Adrenal gland (tissue), 12 donors: ENCODE data around the gene CHRM5. TPM values are rescaled to one million over a fixed set of nuclear protein-coding genes. Genes with fewer than 3 reads are reported as not detected.

Source experiments
- DNase-seq, 7 donors: peaks; one replicate each; pipeline ENCODE4 v3.0.0-alpha.2; 2019 to 2020
- H3K27ac ChIP-seq, 5 donors: fragments of 200-600 bp; sonication (generic) in 4 of 5; 1 replicate in 3 of 5; 2 replicates in 2 of 5; pipeline versions ENCODE4 v1.5.1 to v1.8.0; 2016 to 2020; ENCODE audit warnings: mild to moderate bottlenecking in 1 of 5
- H3K27me3 ChIP-seq: fragments of 200-600 bp; 2 replicates; pipeline ENCODE4 v1.8.0; 2021
- H3K36me3 ChIP-seq, 2 donors: fragments of 200-600 bp; replicated peaks in 1 of 2; 1 replicate in 1 of 2; 2 replicates in 1 of 2; pipeline versions ENCODE4 v1.5.1 to v1.8.0; 2018 to 2022
- H3K4me1 ChIP-seq, 2 donors: fragments of 200-600 bp; replicated peaks in 1 of 2; 1 replicate in 1 of 2; 2 replicates in 1 of 2; pipeline versions ENCODE4 v1.5.1 to v1.8.0; 2018 to 2021
- H3K4me3 ChIP-seq, 4 donors: fragments of 200-600 bp; sonication (generic) in 3 of 4; one replicate each; pipeline ENCODE4 v1.5.1; 2016 to 2018
- H3K9me3 ChIP-seq, 3 donors: fragments of 200-600 bp; sonication (generic) in 1 of 3; replicated peaks in 1 of 3; 1 replicate in 2 of 3; 2 replicates in 1 of 3; pipeline versions ENCODE4 v1.5.1 to v1.8.0; 2016 to 2021
- POLR2A ChIP-seq, 2 donors: fragments of 450-650 bp; IDR thresholded peaks; one replicate each; pipeline ENCODE4 v1.6.1; 2017; ENCODE audit warnings: antibody characterized with exemption in 2 of 2, mild to moderate bottlenecking in 2 of 2, moderate library complexity in 1 of 2
- WGBS, 4 donors: extraction: QIAGEN DNeasy Blood & Tissue Kit in 2 of 4; methylation state at CpG; one replicate each; pipeline versions ENCODE4 v1.1.5 to v1.1.7; 2013 to 2017; 5-methylcytosine and 5-hydroxymethylcytosine counted together
- intact Hi-C, 2 donors: fragments of 100-400 bp; cut with DNase I; formaldehyde crosslinking; loops; one replicate each; pipeline versions ENCODE4 v1.14.1 to v1.15.0; 2022 to 2023
- polyA plus RNA-seq, 3 donors: library from polyadenylated mRNA; stranded (reverse); fragments of 200-250 nt in 2 of 3; fragments of 350-450 nt in 1 of 3; fragmentation: Illumina TruSeq in 1 of 3; extraction: RNeasy Lipid Tissue Mini Kit (QIAGEN cat#74804) in 1 of 3; gene quantifications; one replicate each; pipeline ENCODE4 v1.2.3, GENCODE V29; 2013 to 2014
- total RNA-seq, 9 donors: library from RNA; depleted of rRNA in 4 of 9; stranded (reverse); fragments of >200 nt in 4 of 9; fragments of 120-200 nt in 1 of 9; fragmentation: NEBNext Ultra II Directional in 1 of 9; extraction: Animal tissue kit (Norgen Biotek cat#: 25700) in 1 of 9; gene quantifications; one replicate each; pipeline versions ENCODE4 v1.1.0 to v1.2.4, GENCODE V29; 2013 to 2023
- TF ChIP-seq, protein P1 (sequence below), 6 experiments: fragments of 450-650 bp in 4 of 6; fragments of 200-600 bp in 2 of 6; sonication (generic) in 1 of 6; IDR thresholded peaks; 1 replicate in 5 of 6; 2 replicates in 1 of 6; pipeline versions ENCODE4 v1.5.1 to v1.8.0; 2016 to 2021; ENCODE audit warnings: antibody characterized with exemption in 6 of 6, mild to moderate bottlenecking in 2 of 6, moderate library complexity in 1 of 6
- donor health status: healthy with polysubstance abuse.
- donor health status: Bipolar disorder and iron deficiency.
- donor health status: DM: yes; HTN: yes; CAD: no.
- donor health status: DM: no; HTN: no; CAD: no.
- donor health status: DM: no; HTN: no; CAD: no.
- donor health status: DM: yes; HTN: yes; CAD: no.

The CHRM5 gene
- total and polyA plus RNA-seq, 12 donors: under 0.01 to 0.15 TPM; not detected in 10

GRCh38 chr15:34111488-34111887 is 143.2 kb downstream of the CHRM5 start:
- TF ChIP-seq, protein P1, sequence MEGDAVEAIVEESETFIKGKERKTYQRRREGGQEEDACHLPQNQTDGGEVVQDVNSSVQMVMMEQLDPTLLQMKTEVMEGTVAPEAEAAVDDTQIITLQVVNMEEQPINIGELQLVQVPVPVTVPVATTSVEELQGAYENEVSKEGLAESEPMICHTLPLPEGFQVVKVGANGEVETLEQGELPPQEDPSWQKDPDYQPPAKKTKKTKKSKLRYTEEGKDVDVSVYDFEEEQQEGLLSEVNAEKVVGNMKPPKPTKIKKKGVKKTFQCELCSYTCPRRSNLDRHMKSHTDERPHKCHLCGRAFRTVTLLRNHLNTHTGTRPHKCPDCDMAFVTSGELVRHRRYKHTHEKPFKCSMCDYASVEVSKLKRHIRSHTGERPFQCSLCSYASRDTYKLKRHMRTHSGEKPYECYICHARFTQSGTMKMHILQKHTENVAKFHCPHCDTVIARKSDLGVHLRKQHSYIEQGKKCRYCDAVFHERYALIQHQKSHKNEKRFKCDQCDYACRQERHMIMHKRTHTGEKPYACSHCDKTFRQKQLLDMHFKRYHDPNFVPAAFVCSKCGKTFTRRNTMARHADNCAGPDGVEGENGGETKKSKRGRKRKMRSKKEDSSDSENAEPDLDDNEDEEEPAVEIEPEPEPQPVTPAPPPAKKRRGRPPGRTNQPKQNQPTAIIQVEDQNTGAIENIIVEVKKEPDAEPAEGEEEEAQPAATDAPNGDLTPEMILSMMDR (IDR thresholded peaks at IDR 0.05): no peak
- no peak for TF ChIP-seq POLR2A (IDR thresholded peaks at IDR 0.05)
- no peak for DNase-seq
- Histone ChIP-seq H3K4me1 (no peaks in the 10 kb centered on the region), H3K9me3 (no peaks in the 10 kb centered on the region), H3K4me3 (no peak overlapping the region), H3K27ac (no peak overlapping the region), H3K27me3 (peaks cover 5% of the 10 kb centered on the region), H3K36me3 (no peaks in the 10 kb centered on the region)
- WGBS, 4 donors: 65 to 68% (median 67%) methylated on average over 6 of the region's 6 CpGs
- intact Hi-C loops: loop anchor here in 1 of 2 donors (5.0 kb wide), 1 partner anchor 101 kb away; the partner anchor contains the start of gene KATNBL1

GRCh38 chr15:34114215-34114614 is 145.9 kb downstream of the CHRM5 start:
- H3K27ac ChIP-seq: no peak overlapping the region
- 45 to 50% (median 49%) methylated on average over 2 of the region's 2 CpGs for WGBS, 4 donors
- no peak overlapping the region for H3K4me3 ChIP-seq
- H3K27me3 ChIP-seq: peaks cover 5% of the 10 kb centered on the region
- no peak for TF ChIP-seq POLR2A (IDR thresholded peaks at IDR 0.05)
- TF ChIP-seq, protein P1 (IDR thresholded peaks at IDR 0.05): no peak
- H3K4me1 ChIP-seq: no peaks in the 10 kb centered on the region
- no peak for DNase-seq
- intact Hi-C loops: loop anchor here in 1 of 2 donors (5.0 kb wide), 1 partner anchor 98 kb away; the partner anchor contains the start of gene KATNBL1
- H3K9me3 ChIP-seq: no peaks in the 10 kb centered on the region
- H3K36me3 ChIP-seq: no peaks in the 10 kb centered on the region

- Histone ChIP-seq H3K4me1 (no peaks in the 10 kb centered on the region), H3K9me3 (no peaks in the 10 kb centered on the region), H3K27me3 (peaks cover 5% of the 10 kb centered on the region), H3K4me3 (no peak overlapping the region), H3K36me3 (no peaks in the 10 kb centered on the region), H3K27ac (no peak overlapping the region)
- no peak for DNase-seq
- intact Hi-C loops: loop anchor here in 1 of 2 donors (5.0 kb wide), 1 partner anchor 98 kb away; the partner anchor contains the start of gene KATNBL1
- TF ChIP-seq POLR2A (IDR thresholded peaks at IDR 0.05): no peak
- TF ChIP-seq, protein P1 (IDR thresholded peaks at IDR 0.05): no peak
- WGBS, 4 donors: 71 to 82% (median 80%) methylated on average over 2 to 3 of the region's 3 CpGs
Measured at GRCh38 chr15:34114739-34115138, 146.4 kb downstream of the CHRM5 start.

DNA sequence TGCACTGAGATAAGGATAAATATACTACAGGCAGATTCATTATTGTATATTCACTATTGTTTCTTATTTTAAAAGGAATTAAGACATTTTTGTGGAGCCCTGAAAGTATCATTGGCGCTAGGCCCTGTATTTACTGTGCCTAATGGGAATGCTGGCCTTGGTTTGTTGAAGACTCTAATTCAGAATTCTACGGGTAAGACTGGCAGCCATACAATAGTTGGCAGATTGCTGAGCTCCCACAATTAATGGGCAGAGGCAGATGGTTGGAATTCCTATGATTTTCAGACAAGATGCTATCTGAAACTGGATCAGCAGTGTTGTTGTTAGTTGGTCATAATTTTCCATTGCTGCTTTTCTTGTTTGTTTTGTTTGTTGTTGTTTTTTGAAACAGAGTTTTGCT is 148.3 kb downstream of the CHRM5 start:
- no peak for DNase-seq
- no peaks in the 10 kb centered on the region for H3K4me1 ChIP-seq
- intact Hi-C loops: no loop called here
- no peaks in the 10 kb centered on the region for H3K9me3 ChIP-seq
- 60 to 74% (median 72%) methylated on average over 2 of the region's 2 CpGs for WGBS, 4 donors
- H3K36me3 ChIP-seq: no peaks in the 10 kb centered on the region
- no peak overlapping the region for H3K4me3 ChIP-seq
- no peak overlapping the region for H3K27ac ChIP-seq
- TF ChIP-seq, protein P1 (IDR thresholded peaks at IDR 0.05): no peak
- TF ChIP-seq POLR2A (IDR thresholded peaks at IDR 0.05): no peak
- H3K27me3 ChIP-seq: peaks cover 5% of the 10 kb centered on the region

Other genes starting within 250 kb of the CHRM5 start
- 10 to 100 TPM; 10.0 to 22.9 (median 15.3) TPM for gene AVEN, start 70.7 kb downstream of the CHRM5 start, total RNA-seq
- 10 to 100 TPM in 1 of 3 donors, 1 to 10 TPM in 2; 6.9 to 22.7 (median 9.2) TPM for gene AVEN, start 70.7 kb downstream of the CHRM5 start, polyA plus RNA-seq
- gene EMC7, start 133.4 kb downstream of the CHRM5 start, total RNA-seq: 100 to 1,000 TPM in 3 of 9 donors, 10 to 100 TPM in 6; 62.4 to 127 (median 88.2) TPM
- gene EMC7, start 133.4 kb downstream of the CHRM5 start, polyA plus RNA-seq: 100 to 1,000 TPM in 2 of 3 donors, 10 to 100 TPM in 1; 36.4 to 268 (median 128) TPM
- 1 to 10 TPM in 7 of 9 donors, under 1 TPM in 2; 0.30 to 3.0 (median 1.6) TPM for gene PGBD4, start 133.6 kb downstream of the CHRM5 start, total RNA-seq
- 1 to 10 TPM in 2 of 3 donors, under 1 TPM in 1; 0.40 to 1.8 (median 1.1) TPM for gene PGBD4, start 133.6 kb downstream of the CHRM5 start, polyA plus RNA-seq
- 10 to 100 TPM; 10.3 to 63.9 (median 27.2) TPM for gene KATNBL1, start 241.6 kb downstream of the CHRM5 start, total RNA-seq
- gene KATNBL1, start 241.6 kb downstream of the CHRM5 start, polyA plus RNA-seq: 10 to 100 TPM; 16.1 to 23.6 (median 19.7) TPM